SH-SY5Y (cell line): ENCODE measurements around the gene MAP3K14.

Experiments
- GATA2 ChIP-seq: IDR thresholded peaks from 2 replicates; pipeline ENCODE4 v1.6.1; 2011; ENCODE audit warnings: mild to moderate bottlenecking, low read depth, low read length
- GATA3 ChIP-seq: IDR thresholded peaks from 2 replicates; pipeline ENCODE4 v1.6.1; 2011; ENCODE audit warnings: low read depth, mild to moderate bottlenecking, low read length, moderate library complexity

DNA sequence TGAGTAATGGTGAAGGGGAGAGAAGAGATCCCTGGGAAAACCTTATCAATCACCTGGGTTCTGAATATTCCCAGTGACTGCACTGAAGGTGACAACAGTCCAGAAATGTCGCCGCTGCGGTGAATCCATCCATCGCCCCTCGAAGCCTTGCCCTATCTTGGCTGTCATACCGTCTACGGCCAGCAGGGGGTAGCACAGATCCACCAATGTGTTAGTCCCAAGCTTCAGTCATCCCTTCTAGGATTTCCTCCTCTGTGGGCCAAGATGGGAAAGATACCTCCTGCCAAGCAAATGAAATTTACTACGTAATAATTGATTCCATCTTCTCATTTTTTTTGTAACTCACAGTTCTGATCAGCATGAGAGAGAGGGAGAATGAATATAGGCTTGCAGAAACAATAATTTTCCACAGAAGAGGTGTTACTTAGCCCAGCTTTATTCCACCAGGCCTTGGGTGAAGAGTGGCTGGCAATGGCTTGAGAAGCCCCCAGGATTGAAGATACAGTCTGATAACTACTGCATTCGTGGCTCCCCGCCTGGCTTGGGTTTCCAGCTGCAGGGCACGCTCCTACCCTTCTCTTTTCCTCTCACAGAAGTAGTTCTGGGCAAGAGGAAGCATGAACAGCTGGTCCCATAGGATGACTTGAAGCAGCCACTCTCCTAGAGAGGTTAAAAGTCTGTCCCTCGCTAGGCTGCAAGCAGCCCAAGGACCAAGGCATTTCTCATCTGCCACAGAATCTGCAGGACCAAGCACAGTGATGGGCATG, 97.7 kb downstream of the MAP3K14 start:
- TF ChIP-seq GATA3 (no peak; the same call in 1 of the 2 replicates), GATA2 (peak; percentile 89)
